Measurements from ENCODE around the gene PPM1A.
"Not testable (repeated sequence)": the region's sequence is repeated elsewhere in the genome, so short reads cannot be mapped to it uniquely, and the experiment has no call there.

Gene PPM1A

GRCh38 chr14:60273956-60274355 lies 24.9 kb downstream of the PPM1A start:
- no peak for DNase-seq

GRCh38 chr14:60274448-60274847 lies 25.4 kb downstream of the PPM1A start:
- DNase-seq, result no peak

- no peak for DNase-seq
Measured at GRCh38 chr14:60275932-60276331, 26.9 kb downstream of the PPM1A start.

- DNase-seq, result no peak
Measured at GRCh38 chr14:60276347-60276746, 27.3 kb downstream of the PPM1A start.

- DNase-seq, result no peak
Measured at GRCh38 chr14:60277605-60278190, 28.7 kb downstream of the PPM1A start.

- no peak for DNase-seq
Measured at GRCh38 chr14:60278350-60278749, 29.3 kb downstream of the PPM1A start.

GRCh38 chr14:60287452-60287851 lies 38.4 kb downstream of the PPM1A start:
- no peak for DNase-seq

- no peak for DNase-seq
Measured at GRCh38 chr14:60288279-60288678, 39.3 kb downstream of the PPM1A start.

GRCh38 chr14:60294411-60295069 lies 45.5 kb downstream of the PPM1A start:
- DNase-seq, result no peak

GRCh38 chr14:60300019-60300418 lies 51.0 kb downstream of the PPM1A start:
- no peak for DNase-seq

- DNase-seq, result no peak
Measured at GRCh38 chr14:60301685-60302084, 52.7 kb downstream of the PPM1A start.

- DNase-seq, result no peak
Measured at GRCh38 chr14:60302663-60303062, 53.6 kb downstream of the PPM1A start.

GRCh38 chr14:60303745-60304144 lies 54.7 kb downstream of the PPM1A start:
- DNase-seq, result no peak

- no peak for DNase-seq
Measured at GRCh38 chr14:60304509-60304908, 55.5 kb downstream of the PPM1A start.

GRCh38 chr14:60309867-60310552 lies 61.0 kb downstream of the PPM1A start:
- no peak for DNase-seq

GRCh38 chr14:60311417-60311816 lies 62.4 kb downstream of the PPM1A start:
- DNase-seq, result peak in 1 of 2 experiments; percentile 37

GRCh38 chr14:60313093-60313492 lies 64.1 kb downstream of the PPM1A start:
- no peak for DNase-seq

- DNase-seq, result no peak
Measured at GRCh38 chr14:60315196-60315990, 66.4 kb downstream of the PPM1A start.

- DNase-seq, result no peak
Measured at GRCh38 chr14:60317609-60318008, 68.6 kb downstream of the PPM1A start.

GRCh38 chr14:60320860-60321259 lies 71.8 kb downstream of the PPM1A start:
- not testable (repeated sequence) for DNase-seq

GRCh38 chr14:60323199-60323896 lies 74.3 kb downstream of the PPM1A start:
- peak; percentile 74 to 84 for DNase-seq

GRCh38 chr14:60324837-60325236 lies 75.8 kb downstream of the PPM1A start:
- DNase-seq, result no peak

- DNase-seq, result no peak
Measured at GRCh38 chr14:60326274-60326673, 77.3 kb downstream of the PPM1A start.

All from SHP77 (cell line).